GM23338 (cell line): Measurements from ENCODE around the gene PHF10. TPM values are rescaled to one million over a fixed set of nuclear protein-coding genes. Genes with fewer than 3 reads are reported as not detected.

Experiments used
- ATAC-seq: fragments of 200-7000 bp; cut with Tn5 transposase; 3 replicates; pipeline ENCODE4 v1.9.1; 2020
- DNase-seq: peaks from one replicate; pipeline ENCODE4 v3.0.0-alpha.2; 2015; ENCODE audit warnings: low spot score
- H2AFZ ChIP-seq: fragments of 200-600 bp; sonication (generic); 2 replicates; pipeline ENCODE4 v1.8.0; 2016; ENCODE audit warnings: antibody characterized with exemption, mild to moderate bottlenecking, moderate library complexity
- H3F3A ChIP-seq: fragments of 200-600 bp; sonication (generic); replicated peaks from 2 replicates; pipeline ENCODE4 v1.8.0; 2017; ENCODE audit warnings: antibody characterized with exemption, mixed run types, low read depth
- H3K27ac ChIP-seq: fragments of 200-600 bp; sonication (generic); 2 replicates; pipeline ENCODE4 v1.6.1; 2016; ENCODE audit warnings: low read depth
- H3K27me3 ChIP-seq: fragments of 200-600 bp; sonication (generic); 2 replicates; pipeline ENCODE4 v1.8.0; 2016; ENCODE audit warnings: mild to moderate bottlenecking, mixed run types, moderate library complexity; ENCODE audit not compliant: insufficient read depth
- H3K36me3 ChIP-seq: fragments of 200-600 bp; sonication (generic); 2 replicates; pipeline ENCODE4 v1.8.0; 2016; ENCODE audit warnings: mild to moderate bottlenecking; ENCODE audit not compliant: insufficient read depth
- H3K4me1 ChIP-seq: fragments of 200-600 bp; sonication (generic); 2 replicates; pipeline ENCODE4 v1.8.0; 2016; ENCODE audit warnings: mild to moderate bottlenecking, moderate library complexity; ENCODE audit not compliant: insufficient read depth
- H3K4me2 ChIP-seq: fragments of 200-600 bp; sonication (generic); 2 replicates; pipeline ENCODE4 v1.7.1; 2017; ENCODE audit warnings: mixed run types
- H3K4me3 ChIP-seq: fragments of 200-600 bp; sonication (generic); 2 replicates; pipeline ENCODE4 v1.6.1; 2016; ENCODE audit warnings: mixed run types
- H3K79me2 ChIP-seq: fragments of 200-600 bp; sonication (generic); replicated peaks from 2 replicates; pipeline ENCODE4 v1.8.0; 2017; ENCODE audit warnings: mild to moderate bottlenecking; ENCODE audit not compliant: insufficient read depth
- H3K9me2 ChIP-seq: fragments of 200-600 bp; sonication (generic); 2 replicates; pipeline ENCODE4 v1.8.0; 2017; ENCODE audit not compliant: insufficient read depth
- H4K20me1 ChIP-seq: fragments of 200-600 bp; sonication (generic); replicated peaks from 2 replicates; pipeline ENCODE4 v1.8.0; 2017; ENCODE audit warnings: mild to moderate bottlenecking; ENCODE audit not compliant: insufficient read depth
- H3K27ac Mint-ChIP-seq: 2 replicates; pipeline ENCODE4 v1.8.0; 2020; ENCODE audit warnings: inconsistent platforms, mild to moderate bottlenecking, moderate library complexity, mixed read lengths
- H3K27me3 Mint-ChIP-seq: 3 replicates; pipeline ENCODE4 v1.8.0; 2022; ENCODE audit warnings: low read depth, mild to moderate bottlenecking, moderate library complexity, mixed read lengths, inconsistent platforms; ENCODE audit not compliant: insufficient read depth, poor library complexity
- H3K36me3 Mint-ChIP-seq: 3 replicates; pipeline ENCODE4 v1.8.0; 2021; ENCODE audit warnings: low read depth, mild to moderate bottlenecking, inconsistent platforms, moderate library complexity, mixed read lengths
- H3K4me1 Mint-ChIP-seq: 3 replicates; pipeline ENCODE4 v1.8.0; 2020; ENCODE audit warnings: mild to moderate bottlenecking, inconsistent platforms, mixed read lengths
- H3K4me3 Mint-ChIP-seq: 3 replicates; pipeline ENCODE4 v1.8.0; 2021; ENCODE audit warnings: moderate library complexity, mild to moderate bottlenecking, inconsistent platforms, mixed read lengths
- H3K9me3 Mint-ChIP-seq: 3 replicates; pipeline ENCODE4 v1.8.0; 2020; ENCODE audit warnings: moderate library complexity, mild to moderate bottlenecking, inconsistent platforms, mixed read lengths
- CREB1 ChIP-seq: fragments of 250-450 bp; sonication (Bioruptor Pico); IDR thresholded peaks from 2 replicates; pipeline ENCODE4 v1.5.0; 2020; ENCODE audit warnings: low read depth, mild to moderate bottlenecking, moderate library complexity
- CTCF ChIP-seq, 2 experiments: fragments of 200-600 bp in 1 of 2; sonication (generic) in 1 of 2; conservative IDR thresholded peaks; 2 replicates each; pipeline versions ENCODE4 v1.5.1 to v1.6.1; 2016 to 2017; ENCODE audit warnings: antibody characterized with exemption in 2 of 2, low read depth in 2 of 2, mild to moderate bottlenecking in 2 of 2, moderate library complexity in 1 of 2
- JUNB ChIP-seq: IDR thresholded peaks from one replicate; pipeline ENCODE4 v1.6.1; 2016; ENCODE audit warnings: antibody characterized with exemption; ENCODE audit not compliant: unreplicated experiment
- NANOG ChIP-seq: IDR thresholded peaks from 2 replicates; pipeline ENCODE4 v1.6.1; 2016; ENCODE audit warnings: antibody characterized with exemption, borderline replicate concordance
- POLR2AphosphoS5 ChIP-seq: IDR thresholded peaks from 2 replicates; pipeline ENCODE4 v1.6.1; 2016; ENCODE audit warnings: antibody characterized with exemption, low read depth
- REST ChIP-seq: IDR thresholded peaks from one replicate; pipeline ENCODE4 v1.6.1; 2018; ENCODE audit warnings: antibody characterized with exemption; ENCODE audit not compliant: unreplicated experiment
- ZNF114 ChIP-seq: fragments of 250-450 bp; sonication (Bioruptor Pico); IDR thresholded peaks from 2 replicates; pipeline ENCODE4 v1.5.0; 2020; ENCODE audit warnings: mild to moderate bottlenecking, moderate library complexity
- ZNF462 ChIP-seq: fragments of 250-450 bp; sonication (Bioruptor Pico); IDR thresholded peaks from 2 replicates; pipeline ENCODE4 v1.5.0; 2020; ENCODE audit warnings: mild to moderate bottlenecking, moderate library complexity
- polyA plus RNA-seq: library from polyadenylated mRNA; unstranded; fragments of >200 nt; fragmentation: Nextera tagmentation; extraction: Ambion mirVana; gene quantifications from 2 replicates; pipeline ENCODE4 v1.2.1, GENCODE V29; 2016
- total RNA-seq: library from RNA; depleted of rRNA; stranded (reverse); fragments of >200 nt; shearing (Covaris generic); gene quantifications from 2 replicates; pipeline ENCODE4 v1.2.3, GENCODE V29; 2014

The PHF10 gene
- total and polyA plus RNA-seq, 2 experiments from 2014 or later: 16.5 to 44.7 TPM

GRCh38 chr6:169710009-169710408 is 14.3 kb downstream of the PHF10 start:
- H3F3A ChIP-seq: no peaks in the 10 kb centered on the region
- no peak overlapping the region for H3K27ac ChIP-seq
- DNase-seq (no peak), ATAC-seq (no peak)
- H3K4me1 ChIP-seq: no peaks in the 10 kb centered on the region
- peaks cover 4% of the 10 kb centered on the region; the same call in 1 of the 2 replicates for H4K20me1 ChIP-seq
- H3K36me3 ChIP-seq: peaks cover 24% of the 10 kb centered on the region; the same call in 1 of the 2 replicates
- no peaks in the 10 kb centered on the region for H3K9me2 ChIP-seq
- H3K36me3 Mint-ChIP-seq: peaks cover 42% of the 10 kb centered on the region
- H3K4me2 ChIP-seq: no peak overlapping the region
- H3K79me2 ChIP-seq: peaks cover under 1% of the 10 kb centered on the region; the same call in 1 of the 2 replicates
- H2AFZ ChIP-seq: no peak overlapping the region
- H3K9me3 Mint-ChIP-seq: no peaks in the 10 kb centered on the region
- H3K27me3 ChIP-seq: no peaks in the 10 kb centered on the region
- H3K4me3 ChIP-seq: no peak overlapping the region
- H3K4me3 Mint-ChIP-seq: no peak overlapping the region
- no peak for TF ChIP-seq ZNF462 (CRISPR knock-in tag)
- no peak overlapping the region for H3K27ac Mint-ChIP-seq
- H3K27me3 Mint-ChIP-seq: no peaks in the 10 kb centered on the region
- peaks cover under 1% of the 10 kb centered on the region; the same call in 2 of the 3 replicates for H3K4me1 Mint-ChIP-seq

- H3K79me2 ChIP-seq: peaks cover 7% of the 10 kb centered on the region
- Mint-ChIP-seq H3K27ac (no peak overlapping the region), H3K4me1 (peaks cover 4% of the 10 kb centered on the region), H3K4me3 (no peak overlapping the region), H3K36me3 (peaks cover 38% of the 10 kb centered on the region), H3K9me3 (no peaks in the 10 kb centered on the region), H3K27me3 (no peaks in the 10 kb centered on the region)
- no peaks in the 10 kb centered on the region for H3F3A ChIP-seq
- no peaks in the 10 kb centered on the region for H3K9me2 ChIP-seq
- H3K4me2 ChIP-seq: no peak overlapping the region
- DNase-seq: no peak
- no peak for ATAC-seq
- H4K20me1 ChIP-seq: peaks cover 4% of the 10 kb centered on the region; the same call in 1 of the 2 replicates
- H3K36me3 ChIP-seq: peaks cover 17% of the 10 kb centered on the region; the same call in 1 of the 2 replicates
- H3K4me3 ChIP-seq: no peak overlapping the region
- no peak overlapping the region for H3K27ac ChIP-seq
- H3K27me3 ChIP-seq: no peaks in the 10 kb centered on the region
- H2AFZ ChIP-seq: no peak overlapping the region
- no peaks in the 10 kb centered on the region for H3K4me1 ChIP-seq
- TF ChIP-seq NANOG (no peak), POLR2AphosphoS5 (no peak), CREB1 (no peak), ZNF114 (no peak), JUNB (no peak), CTCF (conservative IDR thresholded peaks at IDR 0.05; ENCODE audit: low read depth in 2 of 2) (no peak), REST (no peak)
Observed at GRCh38 chr6:169709293-169709692, 15.0 kb downstream of the PHF10 start.
